ENCODE measurements around the gene POM121L2. TPM values are rescaled to one million over a fixed set of nuclear protein-coding genes. Genes with fewer than 3 reads are reported as not detected.
A peak's percentile ranks its signal among the peaks of the same experiment; 100 is the strongest.
"Not testable (repeated sequence)": the region's sequence is repeated elsewhere in the genome, so short reads cannot be mapped to it uniquely, and the experiment has no call there.

The POM121L2 gene
- total RNA-seq, 1 donor from 2014 or later = not detected

DNA sequence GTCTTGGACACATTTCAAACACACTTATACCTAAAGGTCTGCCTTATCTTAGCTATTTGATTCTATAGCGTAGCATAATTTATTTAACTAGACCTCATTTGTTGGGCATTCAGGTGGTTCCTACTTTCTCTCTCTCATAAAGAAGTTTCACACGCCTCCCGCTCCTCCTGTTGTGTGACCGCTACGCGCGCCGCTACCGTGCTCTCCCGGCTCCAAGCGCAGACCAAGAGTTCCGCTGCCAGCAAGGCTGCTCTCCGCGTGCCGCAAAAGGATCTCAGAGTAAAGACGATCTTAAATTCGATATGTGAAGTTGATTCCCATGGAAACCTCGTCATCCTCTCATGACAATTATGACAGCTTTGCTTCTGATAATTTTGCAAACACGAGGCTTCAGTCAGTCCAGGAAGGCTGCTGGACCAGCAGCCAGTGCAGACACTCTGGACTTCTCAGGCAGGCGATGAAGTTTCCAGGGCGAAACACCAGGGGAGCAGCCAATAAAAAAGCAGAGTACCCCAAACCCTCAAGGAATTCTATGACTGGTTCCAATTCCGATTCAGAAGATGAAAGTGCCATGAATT is 44.1 kb downstream of the POM121L2 start:
- peak overlapping the region; percentile 49 for H3K4me3 Mint-ChIP-seq (ENCODE audit: unreplicated experiment)
- TF ChIP-seq, protein P1, sequence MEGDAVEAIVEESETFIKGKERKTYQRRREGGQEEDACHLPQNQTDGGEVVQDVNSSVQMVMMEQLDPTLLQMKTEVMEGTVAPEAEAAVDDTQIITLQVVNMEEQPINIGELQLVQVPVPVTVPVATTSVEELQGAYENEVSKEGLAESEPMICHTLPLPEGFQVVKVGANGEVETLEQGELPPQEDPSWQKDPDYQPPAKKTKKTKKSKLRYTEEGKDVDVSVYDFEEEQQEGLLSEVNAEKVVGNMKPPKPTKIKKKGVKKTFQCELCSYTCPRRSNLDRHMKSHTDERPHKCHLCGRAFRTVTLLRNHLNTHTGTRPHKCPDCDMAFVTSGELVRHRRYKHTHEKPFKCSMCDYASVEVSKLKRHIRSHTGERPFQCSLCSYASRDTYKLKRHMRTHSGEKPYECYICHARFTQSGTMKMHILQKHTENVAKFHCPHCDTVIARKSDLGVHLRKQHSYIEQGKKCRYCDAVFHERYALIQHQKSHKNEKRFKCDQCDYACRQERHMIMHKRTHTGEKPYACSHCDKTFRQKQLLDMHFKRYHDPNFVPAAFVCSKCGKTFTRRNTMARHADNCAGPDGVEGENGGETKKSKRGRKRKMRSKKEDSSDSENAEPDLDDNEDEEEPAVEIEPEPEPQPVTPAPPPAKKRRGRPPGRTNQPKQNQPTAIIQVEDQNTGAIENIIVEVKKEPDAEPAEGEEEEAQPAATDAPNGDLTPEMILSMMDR (IDR thresholded peaks at IDR 0.05) = no peak

DNA sequence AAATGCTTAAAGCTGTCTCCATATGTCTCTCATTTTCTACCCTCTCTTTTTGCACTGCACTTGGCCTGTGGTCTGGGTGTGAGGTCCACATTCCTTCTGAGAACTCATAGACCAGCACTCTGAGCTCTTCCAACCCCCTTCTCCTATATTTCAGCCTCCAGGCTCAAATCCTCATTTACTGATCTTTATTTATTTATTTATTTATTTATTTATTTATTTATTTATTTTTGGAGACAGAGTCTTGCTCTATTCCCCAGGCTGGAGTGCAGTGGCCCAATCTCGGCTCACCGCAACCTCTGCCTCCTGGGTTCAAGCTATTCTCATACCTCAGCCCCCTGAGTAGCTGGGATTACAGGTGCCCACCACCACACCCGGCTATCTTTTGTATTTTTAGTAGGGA is 45.1 kb downstream of the POM121L2 start:
- H3K4me1 Mint-ChIP-seq (ENCODE audit: low read depth); H3K9me3 Mint-ChIP-seq (ENCODE audit: low read depth); H3K27ac Mint-ChIP-seq (ENCODE audit: unreplicated experiment); H3K4me3 Mint-ChIP-seq (ENCODE audit: unreplicated experiment); DNase-seq (ENCODE audit: low spot score); H3K36me3 Mint-ChIP-seq (ENCODE audit: low read depth): not testable (repeated sequence)
- peaks cover 27% of the 10 kb centered on the region for H3K27me3 Mint-ChIP-seq (ENCODE audit: low read depth)

More for the DNA sequence above, 44.1 kb downstream of the POM121L2 start:
- Mint-ChIP-seq H3K4me1 (ENCODE audit: low read depth) (no peaks in the 10 kb centered on the region), H3K27ac (ENCODE audit: unreplicated experiment) (no peak overlapping the region), H3K9me3 (ENCODE audit: low read depth) (no peaks in the 10 kb centered on the region), H3K27me3 (ENCODE audit: low read depth) (peaks cover 31% of the 10 kb centered on the region), H3K36me3 (ENCODE audit: low read depth) (no peaks in the 10 kb centered on the region)
- no peak for DNase-seq (ENCODE audit: low spot score)

DNA sequence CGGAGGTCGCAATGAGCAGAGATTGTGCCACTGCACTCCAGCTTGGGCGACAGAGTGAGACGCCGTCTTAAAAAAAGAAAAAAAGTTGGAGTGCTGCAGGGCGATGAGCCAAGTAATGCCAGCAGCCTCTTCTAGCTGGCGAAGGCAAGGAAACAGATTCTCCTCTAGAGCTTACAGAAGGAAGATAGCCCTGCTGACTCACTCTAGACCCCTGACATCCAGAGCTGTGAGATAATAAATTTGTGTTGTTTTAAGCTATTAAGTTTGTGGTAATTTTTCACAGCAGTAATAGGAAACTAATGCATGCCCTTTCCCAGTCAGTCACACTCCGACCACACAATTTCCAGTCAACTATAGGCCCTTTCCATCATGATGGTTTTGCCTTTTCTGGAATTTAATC is 48.2 kb downstream of the POM121L2 start:
- TF ChIP-seq, protein P1 (IDR thresholded peaks at IDR 0.05) = no peak
- Mint-ChIP-seq H3K4me1 (ENCODE audit: low read depth) (peaks cover 13% of the 10 kb centered on the region), H3K4me3 (ENCODE audit: unreplicated experiment) (no peak overlapping the region), H3K27me3 (ENCODE audit: low read depth) (peaks cover 31% of the 10 kb centered on the region), H3K27ac (ENCODE audit: unreplicated experiment) (no peak overlapping the region), H3K36me3 (ENCODE audit: low read depth) (no peaks in the 10 kb centered on the region), H3K9me3 (ENCODE audit: low read depth) (no peaks in the 10 kb centered on the region)
- no peak for DNase-seq (ENCODE audit: low spot score)

DNA sequence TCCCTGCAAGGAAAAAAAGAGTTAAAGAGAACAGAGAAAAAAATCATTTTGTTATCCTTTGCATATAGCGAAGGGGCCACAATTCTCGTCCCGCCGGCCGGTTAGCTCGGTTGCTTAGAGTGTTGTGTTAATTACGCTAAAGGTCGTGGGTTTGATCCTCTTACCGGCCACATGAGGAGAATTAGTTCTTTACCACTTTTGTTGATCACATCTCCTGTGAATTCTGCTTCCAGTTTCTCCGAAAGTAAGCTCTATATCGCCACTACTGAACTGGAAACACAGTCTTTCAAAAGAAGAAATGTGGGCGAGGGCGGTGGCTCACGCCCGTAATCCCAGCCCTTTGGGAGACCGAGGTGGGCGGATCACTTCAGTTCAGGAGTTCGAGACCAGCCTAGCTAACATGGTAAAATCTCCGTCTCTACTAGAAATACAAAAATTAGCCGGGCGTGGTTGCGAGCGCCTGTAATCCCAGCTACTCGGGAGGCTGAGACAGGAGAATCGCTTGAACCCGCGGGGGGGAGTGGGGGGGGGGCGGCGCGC is 51.2 kb downstream of the POM121L2 start:
- H3K27me3 Mint-ChIP-seq (ENCODE audit: low read depth) = peaks cover 30% of the 10 kb centered on the region
- H3K9me3 Mint-ChIP-seq (ENCODE audit: low read depth) = no peaks in the 10 kb centered on the region
- H3K4me1 Mint-ChIP-seq (ENCODE audit: low read depth) = peaks cover 13% of the 10 kb centered on the region
- no peak for DNase-seq (ENCODE audit: low spot score)
- H3K36me3 Mint-ChIP-seq (ENCODE audit: low read depth) = no peaks in the 10 kb centered on the region
- no peak overlapping the region for H3K27ac Mint-ChIP-seq (ENCODE audit: unreplicated experiment)
- TF ChIP-seq, protein P1 (IDR thresholded peaks at IDR 0.05) = no peak
- peak overlapping the region; percentile 58 for H3K4me3 Mint-ChIP-seq (ENCODE audit: unreplicated experiment)

DNA sequence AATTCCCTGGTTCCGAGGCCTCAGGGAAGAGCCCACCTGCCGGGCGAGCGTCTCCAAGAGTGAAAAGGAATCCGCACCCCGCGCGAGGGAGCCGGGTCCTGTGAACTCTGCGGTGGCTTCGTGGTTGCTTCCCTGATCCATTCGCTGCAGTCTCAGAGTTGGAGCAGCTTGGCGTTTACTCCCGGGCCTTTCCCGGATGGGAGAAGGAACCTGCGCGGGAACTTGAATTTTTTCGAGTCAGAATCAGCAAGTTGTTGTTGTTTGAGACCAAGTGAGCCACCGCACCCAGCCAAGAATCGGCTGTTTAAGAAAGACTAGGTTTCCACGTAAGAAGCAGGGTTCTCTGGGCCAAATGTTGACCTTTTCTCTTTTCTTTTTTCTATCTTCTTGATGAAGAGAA is 51.7 kb downstream of the POM121L2 start:
- no peaks in the 10 kb centered on the region for H3K36me3 Mint-ChIP-seq (ENCODE audit: low read depth)
- no peak for DNase-seq (ENCODE audit: low spot score)
- H3K27ac Mint-ChIP-seq (ENCODE audit: unreplicated experiment) = no peak overlapping the region
- H3K27me3 Mint-ChIP-seq (ENCODE audit: low read depth) = peaks cover 35% of the 10 kb centered on the region
- H3K4me3 Mint-ChIP-seq (ENCODE audit: unreplicated experiment) = peak overlapping the region; percentile 58
- TF ChIP-seq, protein P1 (IDR thresholded peaks at IDR 0.05) = no peak
- H3K4me1 Mint-ChIP-seq (ENCODE audit: low read depth) = peaks cover 13% of the 10 kb centered on the region
- H3K9me3 Mint-ChIP-seq (ENCODE audit: low read depth) = no peaks in the 10 kb centered on the region

Other genes with a start within 250 kb of the POM121L2 start
- gene PRSS16, start 64.6 kb downstream of the POM121L2 start, total RNA-seq = 1.1 to 1.8 TPM (median 1.7 TPM) in 3 replicates
- gene ZNF391, start 76.5 kb upstream of the POM121L2 start, total RNA-seq = 4.1 to 5.0 TPM (median 4.5 TPM) in 3 replicates
- 7.3 to 7.9 TPM (median 7.4 TPM) in 3 replicates for gene ZNF184, start 160.8 kb upstream of the POM121L2 start, total RNA-seq

Measured in chondrocyte (in vitro differentiated cells).